HG03025 (cell line): Measurements from ENCODE around the gene CPLANE2.
A peak's percentile ranks its signal among the peaks of the same experiment; 100 is the strongest.
"Not testable (repeated sequence)": the region's sequence is repeated elsewhere in the genome, so short reads cannot be mapped to it uniquely, and the experiment has no call there.

Experiments
- ATAC-seq: cut with Tn5 transposase; IDR thresholded peaks from one replicate; pipeline ENCODE4 v1.9.1; 2021; ENCODE audit warnings: mild to moderate bottlenecking, moderate library complexity; ENCODE audit not compliant: unreplicated experiment, low FRiP score

The CPLANE2 gene

DNA sequence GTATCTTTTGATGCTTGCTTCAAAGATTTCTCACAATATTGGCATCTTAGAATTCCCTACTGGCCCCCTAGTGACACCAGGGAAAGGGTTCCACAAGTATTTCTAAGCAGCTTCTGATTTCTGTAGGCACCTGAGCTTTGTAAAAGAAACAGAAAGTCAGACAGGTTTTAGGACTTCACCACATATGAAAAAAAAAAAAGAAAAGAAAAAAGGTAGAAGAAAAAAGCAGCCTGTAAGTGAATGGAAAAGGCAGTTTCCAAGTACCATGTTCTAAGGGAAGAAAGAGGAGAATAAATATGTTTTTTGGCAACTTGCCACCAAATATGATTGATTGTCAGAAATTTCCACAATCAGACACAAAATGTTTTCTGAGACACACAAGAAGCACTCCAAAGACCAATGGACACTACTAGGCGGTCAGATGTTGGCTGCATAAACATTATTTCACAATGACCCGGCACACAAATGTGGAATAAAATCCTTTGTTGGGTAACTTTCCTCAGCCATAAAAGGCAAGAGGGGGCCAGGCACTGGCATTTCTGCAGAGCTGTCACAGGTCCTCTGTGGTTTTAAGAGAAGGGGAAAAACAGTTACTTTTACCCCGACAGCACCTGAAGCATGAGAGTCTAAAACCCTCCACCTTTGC, 12.7 kb upstream of the CPLANE2 start:
- no peak for ATAC-seq

DNA sequence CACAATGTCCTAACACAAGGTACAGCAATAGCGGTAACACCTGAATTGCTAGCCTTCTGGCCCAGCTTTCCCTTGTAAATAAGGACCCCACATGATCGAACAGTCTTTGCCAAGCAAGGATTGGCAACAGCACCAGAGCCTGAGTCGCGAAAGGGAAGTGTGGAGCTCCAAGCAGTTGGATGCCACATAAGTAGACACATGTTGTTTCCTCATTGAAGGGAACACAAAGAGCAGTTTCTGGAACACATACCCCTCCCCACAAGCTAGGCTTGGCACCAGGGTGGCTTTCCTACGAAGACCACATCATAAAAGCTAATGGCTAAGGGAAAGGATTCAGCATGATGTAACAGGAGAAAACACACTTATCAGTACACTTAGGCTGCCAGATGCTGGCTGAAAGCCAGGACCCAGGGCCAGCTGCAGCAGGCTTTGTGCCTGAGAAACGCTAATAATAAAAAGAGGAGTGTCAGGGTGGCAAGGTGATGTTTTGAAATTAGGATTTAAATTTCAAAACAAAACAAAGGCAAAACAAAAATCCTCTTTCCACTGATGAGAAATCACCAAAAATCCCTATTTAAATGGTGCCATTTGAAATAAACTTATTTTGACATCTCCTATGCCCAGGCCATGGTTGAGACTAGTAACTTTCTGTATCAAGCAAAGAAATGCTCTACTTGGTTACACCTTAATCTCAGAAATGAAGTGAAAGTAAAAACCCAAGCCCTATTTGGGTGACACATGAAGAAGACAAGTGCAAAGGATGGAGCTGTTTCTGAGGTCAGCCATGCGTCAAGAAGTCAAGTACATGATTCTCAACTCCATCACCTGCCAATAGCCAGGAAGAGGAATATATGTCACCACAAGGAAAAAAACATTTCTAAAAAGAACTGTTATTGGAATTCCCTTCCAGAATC, 11.9 kb upstream of the CPLANE2 start:
- ATAC-seq: no peak

DNA sequence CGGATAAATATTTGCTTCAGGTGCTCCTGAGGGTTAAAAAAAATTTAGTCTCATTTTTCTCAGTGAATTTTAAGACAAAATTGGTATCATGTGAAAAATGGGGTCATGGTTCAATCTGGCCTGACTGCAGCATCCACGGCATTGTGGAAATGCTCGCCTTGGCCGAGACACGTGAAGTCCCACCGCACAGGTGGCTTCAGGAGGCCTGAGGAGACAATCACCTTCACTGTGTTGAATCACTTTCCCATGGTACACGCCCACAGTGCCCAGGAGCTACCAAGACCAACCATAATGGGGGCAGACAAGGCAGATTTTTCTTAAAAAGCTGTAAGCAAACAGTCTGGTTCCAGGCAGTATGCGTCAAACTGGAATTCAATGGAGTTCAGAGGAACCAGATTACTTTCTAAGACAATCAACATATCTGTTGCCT, 11.0 kb upstream of the CPLANE2 start:
- ATAC-seq: no peak

DNA sequence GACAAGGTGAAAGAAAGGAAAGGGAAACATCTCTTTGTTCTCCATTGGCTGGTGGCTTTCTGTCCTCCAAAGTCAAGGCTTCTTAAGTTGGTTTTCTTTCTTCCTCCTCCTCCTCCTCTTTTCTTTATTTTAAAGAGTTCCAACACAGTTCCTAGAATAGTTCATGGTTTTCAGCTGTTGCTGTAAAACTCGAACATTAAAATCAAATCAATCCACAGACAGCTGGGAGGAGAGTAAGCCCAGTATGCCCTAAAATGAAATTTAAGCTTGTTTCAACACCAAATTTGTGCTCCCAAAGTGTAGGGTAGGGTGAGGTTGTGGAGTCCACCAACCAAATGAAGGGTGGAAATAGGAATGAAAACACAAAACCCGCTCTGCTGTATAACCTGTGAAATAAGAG, 10.5 kb upstream of the CPLANE2 start:
- ATAC-seq: no peak

DNA sequence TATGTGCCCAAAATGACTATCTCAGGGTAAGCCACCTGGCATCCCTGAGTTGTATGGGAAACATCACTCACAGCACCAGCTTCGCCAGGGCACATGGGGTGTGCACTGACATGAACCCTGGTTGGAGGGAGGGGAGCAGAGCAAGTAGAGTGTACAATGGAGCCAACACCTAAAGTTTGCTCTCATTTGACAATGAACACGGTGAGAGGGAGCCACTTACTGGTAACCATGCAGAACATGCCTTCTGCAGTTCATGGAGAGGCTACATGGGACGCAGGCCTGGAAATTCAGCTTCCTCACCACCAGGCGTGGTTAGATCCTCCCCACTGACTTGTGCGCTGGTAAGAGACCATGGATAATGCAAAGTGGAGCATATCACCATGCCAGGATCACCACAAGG, 10.0 kb upstream of the CPLANE2 start:
- no peak for ATAC-seq

DNA sequence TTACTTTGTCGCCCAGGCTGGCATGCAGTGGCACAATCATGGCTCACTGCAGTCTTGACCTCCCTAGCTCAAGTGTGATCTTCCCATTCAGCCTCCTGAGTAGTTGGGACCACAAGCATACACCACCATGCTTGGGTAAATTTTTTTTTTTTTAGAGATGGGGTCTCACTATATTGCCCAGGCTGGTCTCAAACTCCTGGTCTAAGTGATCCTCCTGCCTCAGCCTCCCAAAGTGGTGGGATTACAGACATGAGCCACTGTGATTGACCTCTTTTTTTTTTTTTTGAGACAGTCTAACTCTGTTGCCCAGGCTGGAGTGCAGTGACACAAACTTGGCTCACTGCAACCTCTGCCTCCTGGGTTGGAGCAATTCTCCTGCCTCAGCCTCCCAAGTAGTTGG, 9.3 kb upstream of the CPLANE2 start:
- not testable (repeated sequence) for ATAC-seq

DNA sequence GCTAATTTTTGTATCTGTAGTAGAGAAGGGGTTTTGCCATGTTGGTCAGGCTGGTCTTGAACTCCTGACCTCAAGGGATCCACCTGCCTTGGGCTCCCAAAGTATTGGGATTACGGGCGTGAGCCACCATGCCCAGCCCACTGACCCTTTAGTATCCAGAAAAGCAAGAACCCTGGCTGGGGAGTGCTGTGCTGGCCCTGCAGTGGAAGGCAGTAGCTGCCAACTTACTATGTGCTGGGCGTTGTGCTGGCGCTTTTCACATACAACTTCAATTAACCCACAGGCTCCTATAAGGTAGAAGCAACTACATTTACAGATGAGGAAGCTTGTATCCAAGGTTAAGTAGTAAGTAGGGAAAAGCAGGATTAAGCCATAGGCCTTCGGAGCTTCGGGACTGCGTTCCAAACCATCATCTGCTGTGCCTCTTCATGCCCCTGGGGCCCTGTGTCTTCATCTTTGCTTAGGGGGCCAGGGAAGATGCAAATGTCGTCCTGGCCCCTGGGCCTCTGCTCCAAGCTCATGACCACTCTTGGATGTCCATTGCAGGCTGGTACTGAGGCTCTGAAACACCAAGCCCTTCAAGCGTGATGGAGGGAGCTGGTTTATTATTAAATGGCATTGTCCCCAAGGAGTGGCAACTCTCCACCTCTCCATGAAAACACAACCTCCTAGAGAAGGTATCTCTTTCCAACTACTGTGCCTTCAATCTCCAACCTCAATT, 8.7 kb upstream of the CPLANE2 start:
- ATAC-seq: no peak

DNA sequence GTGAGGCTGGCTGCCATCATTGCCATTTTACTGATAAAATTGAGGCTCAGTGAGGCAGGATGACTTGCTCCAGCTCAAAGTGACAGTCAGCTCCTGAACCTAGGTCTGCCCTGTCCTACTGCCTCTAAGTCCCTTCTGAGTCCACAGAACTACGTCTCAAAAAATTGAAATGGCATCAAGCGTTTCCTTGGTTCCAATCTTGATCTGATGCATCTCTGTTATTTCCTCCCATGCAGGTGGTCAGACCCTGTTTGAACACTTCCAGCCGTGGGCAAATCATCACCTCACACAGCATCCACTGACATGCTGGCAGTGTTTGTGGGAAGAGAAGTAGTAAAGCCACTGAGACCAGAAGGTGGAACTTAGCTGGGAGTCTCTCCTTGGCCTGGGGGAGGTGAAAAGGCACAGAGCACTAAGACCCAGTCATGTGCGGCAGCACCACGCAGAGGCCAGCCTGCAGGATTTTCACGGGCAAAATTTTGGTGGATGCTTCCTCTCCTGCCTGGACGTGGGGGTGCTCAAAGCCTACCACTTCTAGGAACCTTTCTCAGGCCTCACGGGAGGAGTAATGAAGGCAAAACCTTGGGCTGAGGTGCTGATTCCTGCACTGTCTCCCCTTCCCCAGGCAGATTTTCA, 7.8 kb upstream of the CPLANE2 start:
- ATAC-seq: no peak

DNA sequence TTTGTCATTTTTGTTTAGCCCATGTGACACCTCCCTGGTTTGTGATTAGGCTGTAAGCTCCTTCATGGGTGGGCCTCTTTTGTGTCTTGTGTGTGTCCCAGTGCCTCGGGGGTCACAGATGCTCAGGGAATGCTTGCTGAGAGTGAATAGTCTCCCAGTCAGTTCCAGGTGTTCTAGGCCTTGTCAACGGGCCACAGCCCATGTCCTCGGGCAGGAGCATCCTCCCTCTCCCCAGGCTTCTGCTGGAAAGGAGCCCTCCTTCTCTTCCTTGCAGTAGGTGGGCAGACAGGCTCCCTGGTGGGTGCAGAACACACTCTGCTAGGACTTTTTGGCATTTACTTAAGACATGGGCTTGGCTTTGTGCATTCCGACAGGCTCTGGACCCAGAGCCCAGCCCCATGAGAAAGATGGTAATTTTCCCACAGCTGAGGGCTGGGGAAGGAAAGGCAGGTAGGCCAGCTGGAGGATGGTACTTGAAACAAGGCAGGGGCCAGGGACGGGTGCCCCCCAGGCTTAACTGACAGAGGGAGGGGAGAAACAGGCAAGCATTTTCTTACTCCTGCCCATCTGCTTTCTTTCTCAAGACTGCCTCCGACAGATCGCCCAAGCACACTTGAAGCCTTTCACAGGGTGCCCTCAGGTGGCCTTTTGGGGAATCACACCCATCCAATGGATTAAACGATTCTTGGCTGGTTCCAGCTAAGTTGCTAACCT, 7.1 kb upstream of the CPLANE2 start:
- ATAC-seq: no peak

DNA sequence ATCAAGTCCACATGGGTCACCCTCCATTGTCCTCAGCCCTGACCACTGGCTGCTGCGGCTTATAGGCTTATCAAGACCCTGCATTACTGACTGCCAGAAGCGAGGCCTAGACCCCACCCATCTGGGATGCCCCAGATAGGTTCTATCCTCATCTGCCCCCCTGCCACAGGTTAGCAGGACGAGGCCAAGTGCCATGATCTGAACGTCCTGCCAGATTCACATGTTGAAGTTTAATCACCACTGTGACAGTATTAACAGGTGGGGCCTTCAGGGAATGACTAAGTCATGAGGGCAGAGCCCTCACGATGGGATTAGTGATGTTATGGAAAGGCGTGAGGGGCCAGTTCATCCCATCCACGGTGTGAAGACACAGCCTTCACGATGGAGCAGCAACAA, 6.2 kb upstream of the CPLANE2 start:
- no peak for ATAC-seq

DNA sequence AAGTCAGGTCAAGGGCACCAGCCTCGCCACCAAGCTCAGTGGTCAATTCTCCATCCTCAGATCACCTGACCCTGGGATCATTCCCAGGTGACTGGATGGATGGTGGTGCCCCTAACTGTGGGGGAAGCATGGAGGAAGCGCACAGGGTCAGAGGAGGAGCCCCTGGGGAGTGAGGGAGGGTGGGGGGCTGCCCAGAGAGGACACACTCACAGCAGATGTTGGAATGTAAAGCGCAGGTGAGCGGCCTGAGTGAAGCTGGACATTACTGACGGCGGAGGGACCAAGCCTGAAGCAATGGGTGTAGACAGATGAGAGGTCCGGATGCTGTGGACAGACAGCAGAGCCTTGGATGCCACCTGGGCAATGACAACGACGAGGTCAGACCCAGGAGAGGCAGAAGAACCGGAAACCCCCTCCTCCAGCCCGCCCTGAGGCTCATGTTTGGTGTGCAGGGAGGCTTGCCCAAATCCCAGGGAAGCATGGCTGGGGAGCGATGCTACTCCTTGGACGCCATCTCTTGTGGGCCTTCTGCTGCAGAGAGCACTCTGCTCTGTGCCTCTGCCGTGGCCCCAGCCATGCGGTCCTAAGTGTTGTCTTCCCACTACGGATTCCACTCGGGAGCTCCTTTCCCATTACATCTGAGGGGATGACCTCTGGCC, 5.7 kb upstream of the CPLANE2 start:
- no peak for ATAC-seq

DNA sequence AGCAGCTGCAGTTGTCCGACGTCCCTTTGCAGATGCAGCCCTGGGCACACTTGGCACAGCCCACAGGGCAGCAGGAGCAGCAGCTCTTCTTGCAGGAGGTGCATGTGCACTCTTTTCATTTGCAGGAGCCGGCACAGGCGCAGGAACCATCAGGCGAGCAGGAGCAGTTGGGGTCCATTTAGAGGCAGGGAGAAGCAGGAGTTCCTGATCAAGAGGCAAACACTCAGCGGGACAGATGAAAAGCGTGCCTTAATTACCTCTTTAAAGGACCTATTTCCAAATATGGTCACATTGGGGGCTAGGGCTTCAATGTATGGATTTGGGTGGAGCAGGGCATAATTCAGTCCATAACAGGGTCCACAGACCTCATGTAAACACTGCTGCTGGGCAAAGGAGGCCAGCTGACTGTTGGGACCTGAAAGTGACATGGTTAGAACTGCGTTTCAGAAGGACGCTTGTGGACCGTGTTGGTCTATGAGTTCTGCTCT, 4.3 kb upstream of the CPLANE2 start:
- ATAC-seq: no peak

DNA sequence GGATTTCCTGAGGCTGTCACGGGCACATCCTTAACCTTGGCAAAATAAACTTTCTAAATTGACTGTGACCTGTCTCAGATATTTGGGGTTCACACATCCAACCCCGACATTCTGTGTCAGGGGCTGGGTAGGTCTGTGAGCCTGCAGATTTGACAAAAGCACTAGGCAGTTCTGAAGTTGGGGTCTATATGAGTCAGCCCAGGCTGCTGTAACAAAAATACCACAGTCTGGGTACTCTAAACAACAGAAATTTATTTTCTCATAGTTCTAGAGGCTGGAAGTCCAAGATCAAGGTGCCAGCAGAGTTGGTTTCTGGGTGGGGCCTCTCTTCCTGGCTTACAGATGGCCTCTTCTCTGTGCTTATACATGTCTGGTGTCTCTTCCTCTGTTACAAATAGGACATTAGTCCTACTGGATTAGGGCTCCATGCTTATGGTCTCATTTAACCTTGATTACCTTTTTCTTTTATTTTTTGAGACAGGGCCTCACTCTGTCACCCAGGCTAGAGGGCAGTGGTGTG, 3.0 kb upstream of the CPLANE2 start:
- ATAC-seq: no peak

DNA sequence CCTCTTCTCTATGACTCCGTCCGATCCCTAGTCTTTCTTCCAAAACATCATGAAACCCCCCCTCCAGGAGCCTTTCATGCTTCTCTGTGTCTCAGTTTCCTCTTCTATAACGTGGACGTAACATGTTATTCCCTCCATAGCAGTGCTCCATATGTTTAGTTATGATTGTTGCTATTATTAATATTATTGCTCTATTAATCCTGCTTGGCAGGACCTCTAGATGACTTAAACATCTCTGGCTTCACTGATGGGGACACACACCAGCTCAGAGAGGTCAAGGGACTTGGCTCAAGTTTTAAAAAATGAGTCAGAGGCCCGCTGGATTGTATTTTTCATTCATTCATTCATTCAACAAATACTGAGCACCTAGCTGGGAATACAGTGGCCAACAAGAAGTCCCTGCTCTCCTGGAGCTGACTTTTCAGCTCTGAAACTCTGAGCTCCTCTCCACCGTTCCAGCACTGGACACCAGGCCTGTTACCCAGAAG, 404 bp upstream of the CPLANE2 start:
- ATAC-seq: no peak

DNA sequence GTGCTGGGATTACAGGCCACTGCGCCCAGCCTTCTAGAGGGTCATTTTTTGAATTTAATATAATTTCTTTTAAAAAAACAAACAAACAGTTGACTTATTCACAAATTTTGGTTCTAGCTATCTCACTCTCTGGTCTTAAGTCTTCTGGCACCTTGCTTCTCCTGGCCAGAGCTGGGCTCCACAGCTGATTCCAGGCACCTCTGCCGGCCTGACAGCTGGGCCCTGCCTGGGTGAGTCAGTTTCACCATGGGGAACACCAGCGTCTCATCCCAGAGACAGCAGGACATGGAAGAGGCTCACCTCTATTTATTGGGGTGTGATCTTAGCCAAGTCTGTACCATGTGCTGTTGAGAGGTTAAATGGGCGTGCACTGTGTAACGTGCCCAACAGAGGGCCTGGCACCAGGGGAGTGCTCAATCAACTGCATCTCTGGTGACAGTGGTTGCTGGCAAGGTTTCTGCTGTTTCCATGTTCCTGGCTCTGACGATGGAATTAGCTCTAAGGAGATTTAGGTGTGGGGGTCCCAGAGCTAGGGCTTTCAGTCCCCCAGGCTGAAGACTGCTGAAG, 956 bp downstream of the CPLANE2 start:
- ATAC-seq: peak; percentile 34

DNA sequence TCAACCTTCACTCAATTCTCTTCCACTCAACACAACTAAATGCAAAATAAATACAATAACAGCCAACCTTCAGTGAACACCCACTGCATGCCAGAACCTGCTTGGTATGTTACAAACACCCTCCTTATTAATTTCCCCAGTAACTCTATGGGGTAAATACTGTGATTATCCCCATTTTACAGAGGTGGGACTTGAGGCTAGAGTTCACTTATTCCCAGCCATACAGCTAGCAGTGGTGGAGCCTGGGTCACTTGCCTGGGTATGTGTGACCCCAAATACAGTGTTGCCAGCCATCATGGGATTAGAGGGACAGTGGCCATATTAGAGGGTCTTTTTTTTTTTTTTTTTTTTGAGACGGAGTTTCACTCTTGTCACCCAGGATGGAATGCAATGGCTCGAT, 1.6 kb downstream of the CPLANE2 start:
- no peak for ATAC-seq

DNA sequence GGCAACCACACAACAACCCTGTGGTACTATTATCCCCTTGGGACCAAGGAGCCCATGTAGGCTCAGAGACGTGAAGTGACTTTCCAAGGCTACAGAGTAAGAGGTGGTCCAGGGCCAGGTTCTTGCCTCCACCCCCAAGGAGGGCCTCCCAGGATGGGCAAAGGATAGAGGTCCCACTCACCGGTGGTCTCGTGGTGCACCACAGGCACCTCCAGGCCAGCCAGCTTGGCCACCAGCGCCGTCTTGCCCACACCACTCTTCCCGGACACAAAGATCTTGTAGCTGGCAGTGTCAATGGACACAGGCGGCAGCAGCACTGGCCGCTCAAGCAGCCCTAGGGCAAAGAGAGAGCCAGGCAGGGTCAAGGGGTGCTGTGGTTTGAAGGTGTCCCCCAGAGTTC, 3.6 kb downstream of the CPLANE2 start:
- ATAC-seq: no peak

DNA sequence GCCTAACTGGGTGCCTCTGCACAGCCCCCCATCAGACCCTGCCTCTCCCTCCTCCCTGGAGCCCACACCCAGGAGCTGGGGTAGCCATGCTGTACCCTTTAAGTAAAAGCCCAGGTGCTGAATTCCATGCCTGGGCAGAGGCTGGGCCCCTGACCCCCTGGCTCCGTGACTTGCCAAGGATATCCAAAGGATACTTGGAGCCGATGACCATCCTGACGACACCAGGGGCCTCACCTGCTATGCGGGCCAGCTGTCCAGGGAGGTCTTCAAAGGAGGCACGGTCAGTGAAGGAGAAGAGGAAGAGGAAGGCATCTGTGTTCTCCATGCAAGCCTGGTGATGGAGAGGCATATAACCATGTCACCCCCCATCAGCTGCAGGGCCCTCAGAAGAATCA, 4.7 kb downstream of the CPLANE2 start:
- ATAC-seq: no peak
